ENCODE measurements around the gene NACAD. TPM values are rescaled to one million over a fixed set of nuclear protein-coding genes. Genes with fewer than 3 reads are reported as not detected.

The NACAD gene
- total RNA-seq, 4 donors from 2014 or later, result 0.89 to 2.0 (median 1.7) TPM

- WGBS, 2 donors, result 50 to 80% methylated on average over 3 of the region's 3 CpGs
- DNase-seq (ENCODE audit: low spot score in 2 of 2), result peak in 1 of 2 donors; percentile 73
- intact Hi-C loops (cut with DNase I; ENCODE audit: low total_unique reads), result no loop called here
- TF ChIP-seq, protein P1, sequence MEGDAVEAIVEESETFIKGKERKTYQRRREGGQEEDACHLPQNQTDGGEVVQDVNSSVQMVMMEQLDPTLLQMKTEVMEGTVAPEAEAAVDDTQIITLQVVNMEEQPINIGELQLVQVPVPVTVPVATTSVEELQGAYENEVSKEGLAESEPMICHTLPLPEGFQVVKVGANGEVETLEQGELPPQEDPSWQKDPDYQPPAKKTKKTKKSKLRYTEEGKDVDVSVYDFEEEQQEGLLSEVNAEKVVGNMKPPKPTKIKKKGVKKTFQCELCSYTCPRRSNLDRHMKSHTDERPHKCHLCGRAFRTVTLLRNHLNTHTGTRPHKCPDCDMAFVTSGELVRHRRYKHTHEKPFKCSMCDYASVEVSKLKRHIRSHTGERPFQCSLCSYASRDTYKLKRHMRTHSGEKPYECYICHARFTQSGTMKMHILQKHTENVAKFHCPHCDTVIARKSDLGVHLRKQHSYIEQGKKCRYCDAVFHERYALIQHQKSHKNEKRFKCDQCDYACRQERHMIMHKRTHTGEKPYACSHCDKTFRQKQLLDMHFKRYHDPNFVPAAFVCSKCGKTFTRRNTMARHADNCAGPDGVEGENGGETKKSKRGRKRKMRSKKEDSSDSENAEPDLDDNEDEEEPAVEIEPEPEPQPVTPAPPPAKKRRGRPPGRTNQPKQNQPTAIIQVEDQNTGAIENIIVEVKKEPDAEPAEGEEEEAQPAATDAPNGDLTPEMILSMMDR (IDR thresholded peaks at IDR 0.05), result no peak
- TF ChIP-seq POLR2A (IDR thresholded peaks at IDR 0.05), result no peak
- H3K4me3 ChIP-seq (ENCODE audit: low read depth, poor library complexity, severe bottlenecking), result no peak overlapping the region
Observed at GRCh38 chr7:45071528-45071927, 17.2 kb downstream of the NACAD start.

GRCh38 chr7:45070254-45070642 is 18.5 kb downstream of the NACAD start:
- intact Hi-C loops (cut with DNase I; ENCODE audit: low total_unique reads), result no loop called here
- H3K4me3 ChIP-seq (ENCODE audit: low read depth, poor library complexity, severe bottlenecking), result no peak overlapping the region
- TF ChIP-seq, protein P1 (IDR thresholded peaks at IDR 0.05), result no peak
- no peak for TF ChIP-seq POLR2A (IDR thresholded peaks at IDR 0.05)
- WGBS, 2 donors, result 93% methylated on average over 1 of the region's 1 CpG
- DNase-seq (ENCODE audit: low spot score in 2 of 2), result peak in 1 of 2 donors; percentile 42

- 92 to 96% methylated on average over 15 of the region's 15 CpGs for WGBS, 2 donors
Observed at GRCh38 chr7:45069444-45070253, 19.1 kb downstream of the NACAD start.

DNA sequence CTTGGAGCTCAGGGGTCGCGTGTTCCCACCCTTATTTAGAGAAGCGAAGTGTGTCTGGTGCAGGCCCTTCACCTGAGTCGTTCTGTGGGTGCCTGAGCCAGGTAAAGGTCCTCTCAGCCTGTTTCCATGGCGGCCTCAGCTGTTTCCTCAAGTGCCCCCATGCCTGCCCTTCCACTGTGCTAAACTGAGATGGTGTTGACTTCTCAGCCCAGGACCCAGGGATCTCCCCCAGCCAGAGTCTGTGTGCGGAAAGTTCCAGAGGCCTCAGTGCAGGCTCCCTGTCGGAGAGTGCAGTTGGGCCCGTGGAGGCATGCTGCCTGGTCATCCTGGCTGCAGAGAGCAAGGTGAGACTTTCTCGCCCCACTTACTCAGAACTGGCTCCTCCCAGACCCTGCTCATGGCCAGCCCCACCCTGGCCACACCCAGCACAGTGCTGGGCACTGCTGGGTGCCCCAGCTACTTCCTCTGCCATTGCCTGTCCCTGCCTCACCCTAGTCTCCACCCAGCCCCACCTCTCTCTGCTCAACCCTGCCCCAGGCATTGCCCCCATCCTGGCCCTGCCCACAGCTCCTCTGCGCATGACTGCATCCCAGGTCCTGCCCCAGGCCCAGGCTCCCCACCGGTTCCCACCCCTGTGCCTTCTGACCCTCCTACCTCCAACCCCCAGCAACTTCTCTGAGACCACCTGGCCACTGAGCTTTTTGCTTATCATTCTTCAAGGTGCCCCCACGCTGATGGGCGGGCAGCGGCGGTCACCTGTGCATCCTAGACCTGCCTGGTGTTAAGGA is 20.3 kb downstream of the NACAD start:
- DNase-seq (ENCODE audit: low spot score in 2 of 2), result peak in 1 of 2 donors; percentile 79
- H3K4me3 ChIP-seq (ENCODE audit: low read depth, poor library complexity, severe bottlenecking), result no peak overlapping the region
- no peak for TF ChIP-seq POLR2A (IDR thresholded peaks at IDR 0.05)
- TF ChIP-seq, protein P1 (IDR thresholded peaks at IDR 0.05), result no peak
- 84 to 88% methylated on average over 15 of the region's 15 CpGs for WGBS, 2 donors
- intact Hi-C loops (cut with DNase I; ENCODE audit: low total_unique reads), result no loop called here

More at GRCh38 chr7:45069444-45070253, 19.1 kb downstream of the NACAD start:
- peak in 1 of 2 donors; percentile 58 for DNase-seq (ENCODE audit: low spot score in 2 of 2)
- TF ChIP-seq, protein P1 (IDR thresholded peaks at IDR 0.05), result no peak
- TF ChIP-seq POLR2A (IDR thresholded peaks at IDR 0.05), result no peak
- intact Hi-C loops (cut with DNase I; ENCODE audit: low total_unique reads), result no loop called here
- H3K4me3 ChIP-seq (ENCODE audit: low read depth, poor library complexity, severe bottlenecking), result no peak overlapping the region

DNA sequence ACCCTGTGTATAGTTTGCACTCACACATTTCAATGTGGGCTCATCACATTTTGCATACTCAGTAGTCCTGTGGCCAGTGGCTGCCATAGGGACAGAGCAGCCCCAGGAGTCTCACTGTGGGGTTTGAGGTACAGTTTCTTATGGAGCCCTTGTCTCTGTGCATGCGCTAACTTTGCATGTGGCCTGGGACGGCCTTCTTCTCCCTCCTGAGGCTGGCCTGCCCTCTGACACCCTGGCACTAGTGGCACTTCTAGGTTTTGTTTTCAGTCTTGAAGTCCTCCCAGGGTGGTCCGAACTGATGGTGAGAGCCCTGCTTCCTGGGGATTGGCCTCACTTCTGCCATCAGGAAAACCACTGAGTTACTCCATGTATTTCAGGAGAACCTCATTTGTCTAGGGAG is 21.2 kb downstream of the NACAD start:
- no peak for DNase-seq (ENCODE audit: low spot score in 2 of 2)
- intact Hi-C loops (cut with DNase I; ENCODE audit: low total_unique reads), result no loop called here
- WGBS, 2 donors, result 93 to 96% methylated on average over 3 of the region's 3 CpGs
- no peak overlapping the region for H3K4me3 ChIP-seq (ENCODE audit: low read depth, poor library complexity, severe bottlenecking)
- TF ChIP-seq, protein P1 (IDR thresholded peaks at IDR 0.05), result no peak
- no peak for TF ChIP-seq POLR2A (IDR thresholded peaks at IDR 0.05)
